IMR-90 (cell line): Measurements from ENCODE around the gene UQCRC1. TPM values are rescaled to one million over a fixed set of nuclear protein-coding genes. Genes with fewer than 3 reads are reported as not detected.

ENCODE experiments used
- ATAC-seq: fragments of 200-7000 bp; cut with Tn5 transposase; 2 replicates; pipeline ENCODE4 v1.9.1; 2020; ENCODE audit warnings: low read depth, mild to moderate bottlenecking, moderate library complexity
- BruUV-seq: library from RNA; stranded (reverse); fragments of 400-500 nt; replicated peaks from 2 replicates; lab custom pipeline; 2021; lab: Mats Ljungman, UMichigan
- CTCF ChIA-PET: fragments of 300-600 bp; formaldehyde crosslinking; extraction: SDS; loops from one replicate; lab custom pipeline; 2021; ENCODE audit warnings: antibody characterized with exemption; lab: Yijun Ruan, JAX
- POLR2A ChIA-PET: fragments of 300-600 bp; sonication (Branson Sonifier 250); formaldehyde crosslinking; loops from one replicate; lab custom pipeline; 2022; ENCODE audit warnings: antibody characterized with exemption; ENCODE audit not compliant: unreplicated experiment; lab: Charles Lee
- DNase-seq: peaks from one replicate; pipeline ENCODE4 v3.0.0; 2013
- H2AFZ ChIP-seq: replicated peaks from 2 replicates; pipeline ENCODE3; 2013; ENCODE audit warnings: low read length, mild to moderate bottlenecking; ENCODE audit not compliant: poor library complexity
- H2AK5ac ChIP-seq: 2 replicates; pipeline ENCODE4 v1.6.1; 2013; ENCODE audit warnings: low read depth, low read length, inconsistent platforms
- H2AK9ac ChIP-seq: replicated peaks from 2 replicates; pipeline ENCODE3; 2013; ENCODE audit warnings: mild to moderate bottlenecking, low read depth, low read length, moderate library complexity; ENCODE audit not compliant: poor library complexity
- H2BK120ac ChIP-seq: 2 replicates; pipeline ENCODE4 v1.6.1; 2013; ENCODE audit warnings: low read depth, low read length, inconsistent platforms
- H2BK15ac ChIP-seq: 3 replicates; pipeline ENCODE4 v1.6.1; 2013; ENCODE audit warnings: low read depth, low read length, inconsistent platforms
- H2BK20ac ChIP-seq: 2 replicates; pipeline ENCODE4 v1.6.1; 2013; ENCODE audit warnings: low read depth, mild to moderate bottlenecking, inconsistent platforms, low read length, moderate library complexity
- H2BK5ac ChIP-seq: 2 replicates; pipeline ENCODE4 v1.6.1; 2013; ENCODE audit warnings: mild to moderate bottlenecking, low read depth, low read length, inconsistent platforms; ENCODE audit not compliant: poor library complexity, severe bottlenecking
- H3K14ac ChIP-seq: replicated peaks from 2 replicates; pipeline ENCODE4 v1.6.1; 2013; ENCODE audit warnings: low read depth, low read length, inconsistent platforms
- H3K18ac ChIP-seq: 2 replicates; pipeline ENCODE4 v1.6.1; 2013; ENCODE audit warnings: low read depth, low read length, control low read depth
- H3K23ac ChIP-seq: 2 replicates; pipeline ENCODE4 v1.6.1; 2013; ENCODE audit warnings: low read depth, low read length, inconsistent platforms
- H3K27ac ChIP-seq: 2 replicates; pipeline ENCODE4 v1.5.1; 2013; ENCODE audit warnings: mild to moderate bottlenecking, control low read depth, low read length; ENCODE audit not compliant: insufficient read depth
- H3K27me3 ChIP-seq: 2 replicates; pipeline ENCODE4 v1.6.1; 2013; ENCODE audit warnings: low read length; ENCODE audit not compliant: control insufficient read depth, insufficient read depth
- H3K36me3 ChIP-seq: 2 replicates; pipeline ENCODE4 v1.6.1; 2013; ENCODE audit warnings: low read length, mixed read lengths; ENCODE audit not compliant: control insufficient read depth, insufficient read depth
- H3K4ac ChIP-seq: 2 replicates; pipeline ENCODE4 v1.6.1; 2013; ENCODE audit warnings: low read depth, low read length, inconsistent platforms
- H3K4me1 ChIP-seq: 2 replicates; pipeline ENCODE4 v1.6.1; 2013; ENCODE audit warnings: low read length, mixed read lengths; ENCODE audit not compliant: control insufficient read depth, insufficient read depth
- H3K4me2 ChIP-seq: 2 replicates; pipeline ENCODE4 v1.6.1; 2013; ENCODE audit warnings: low read depth, mild to moderate bottlenecking, control low read depth, low read length, moderate library complexity
- H3K4me3 ChIP-seq: 2 replicates; pipeline ENCODE4 v1.5.1; 2013; ENCODE audit warnings: low read depth, mild to moderate bottlenecking, control low read depth, low read length, moderate library complexity; ENCODE audit not compliant: insufficient read depth
- H3K56ac ChIP-seq: 2 replicates; pipeline ENCODE4 v1.6.1; 2013; ENCODE audit warnings: low read length, inconsistent platforms; ENCODE audit not compliant: insufficient read depth; ENCODE audit errors: extremely low read depth
- H3K79me1 ChIP-seq, 2 experiments: 2 replicates each; pipeline ENCODE4 v1.6.1; 2013; ENCODE audit warnings: low read length in 2 of 2, inconsistent platforms in 1 of 2, low read depth in 1 of 2
- H3K9ac ChIP-seq: 2 replicates; pipeline ENCODE4 v1.6.1; 2013; ENCODE audit warnings: low read depth, low read length, control low read depth
- H3K9me1 ChIP-seq: 2 replicates; pipeline ENCODE4 v1.6.1; 2013; ENCODE audit warnings: low read length, inconsistent platforms; ENCODE audit not compliant: insufficient read depth
- H3K9me3 ChIP-seq: 2 replicates; pipeline ENCODE4 v1.6.1; 2013; ENCODE audit warnings: low read length; ENCODE audit not compliant: control insufficient read depth, insufficient read depth
- H4K20me1 ChIP-seq: 2 replicates; pipeline ENCODE4 v1.6.1; 2013; ENCODE audit warnings: low read length, inconsistent platforms; ENCODE audit not compliant: insufficient read depth
- H4K5ac ChIP-seq: 2 replicates; pipeline ENCODE4 v1.6.1; 2013; ENCODE audit warnings: mild to moderate bottlenecking, low read depth, low read length, control low read depth
- H4K8ac ChIP-seq, 2 experiments: 2 replicates each; pipeline ENCODE4 v1.6.1; 2013; ENCODE audit warnings: low read depth in 2 of 2, low read length in 2 of 2, control low read depth in 1 of 2, inconsistent platforms in 1 of 2
- H4K91ac ChIP-seq: 2 replicates; pipeline ENCODE4 v1.6.1; 2013; ENCODE audit warnings: low read depth, low read length, inconsistent platforms; ENCODE audit not compliant: insufficient read depth
- FOS ChIP-seq: fragments of 150-350 bp; IDR thresholded peaks from 2 replicates; pipeline ENCODE4 v1.6.1; 2016; ENCODE audit warnings: low read depth, low read length
- MXI1 ChIP-seq: IDR thresholded peaks from 2 replicates; pipeline ENCODE4 v1.6.1; 2012; ENCODE audit warnings: low read depth, mild to moderate bottlenecking, low read length, moderate library complexity, borderline replicate concordance
- WGBS, 2 experiments: methylation state at CpG; one replicate each; pipeline versions ENCODE4 v1.1.5 to v1.1.7; 2013; ENCODE audit warnings: missing lambda C conversion rate in 2 of 2; ENCODE audit not compliant: insufficient read length in 1 of 2; ENCODE audit errors: extremely low coverage in 2 of 2; 5-methylcytosine and 5-hydroxymethylcytosine counted together
- dilution Hi-C: fragments of 300-500 bp; cut with HindIII; formaldehyde crosslinking; loops from one replicate; pipeline ENCODE4 v1.14.3; 2018; ENCODE audit warnings: low sequenced_read_pairs; ENCODE audit not compliant: unreplicated experiment
- in situ Hi-C: fragments of 300-500 bp; cut with MboI; formaldehyde crosslinking; loops from 3 replicates; pipeline ENCODE4 v1.14.3; 2019; ENCODE audit warnings: low sequenced_read_pairs, inconsistent platforms, mixed read lengths
- intact Hi-C: fragments of 100-400 bp; cut with micrococcal nuclease; formaldehyde crosslinking; loops from 2 replicates; pipeline ENCODE4 v1.10.0; 2022
- polyA plus RNA-seq, 3 experiments: library from polyadenylated mRNA; depleted of rRNA; stranded (reverse); fragments of >200 nt; gene quantifications; 2 replicates each; pipeline ENCODE4 v1.2.3, GENCODE V29; 2012; ENCODE audit warnings: low replicate concordance in 1 of 3
- total RNA-seq: library from RNA; depleted of rRNA; stranded (reverse); fragments of >200 nt; gene quantifications from 2 replicates; pipeline ENCODE4 v1.2.3, GENCODE V29; 2012

UQCRC1 gene
- total and polyA plus RNA-seq, 2 of the 4 experiments (the other 2 are of a cell fraction), result 474 to 1,365 TPM

DNA sequence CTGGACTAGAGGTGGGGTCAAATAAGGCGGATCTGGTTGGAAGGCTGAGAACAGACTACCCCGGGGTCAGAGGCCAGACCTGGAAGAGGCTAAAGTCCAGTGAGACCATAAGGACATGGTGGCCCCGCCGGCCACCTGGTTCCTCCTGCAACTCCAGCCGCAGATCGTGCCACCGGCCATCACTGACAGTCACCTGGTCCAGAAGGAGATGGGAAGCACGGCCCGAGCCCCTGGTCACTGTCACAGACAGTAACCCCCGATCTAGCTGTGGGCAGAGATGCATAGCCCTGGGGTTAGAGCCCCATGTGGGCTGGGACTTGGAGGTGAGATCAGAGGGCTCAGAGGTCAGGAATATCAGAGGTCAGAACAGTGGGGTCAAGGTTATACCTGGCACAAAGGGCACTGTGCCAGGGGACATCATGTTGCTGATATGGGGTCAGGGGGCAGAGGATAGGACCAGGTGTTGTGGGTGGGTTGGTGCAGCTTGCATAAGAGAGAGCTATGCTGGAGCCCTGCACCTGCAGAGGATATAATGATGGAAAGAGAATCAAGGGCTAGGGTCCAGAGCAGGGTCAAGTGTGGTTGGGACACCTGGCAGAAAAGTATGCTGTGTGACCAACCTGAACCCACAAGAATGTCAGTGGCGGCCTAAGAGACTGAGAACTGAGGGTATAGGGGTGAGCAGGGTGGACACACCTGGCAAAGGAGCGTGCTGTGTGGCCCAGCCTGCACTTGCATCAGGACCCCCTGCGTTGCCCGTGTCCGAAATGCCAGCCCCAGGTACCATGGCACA, 43.7 kb upstream of the UQCRC1 start:
- Histone ChIP-seq H3K4me1 (peaks cover 3% of the 10 kb centered on the region; the same call in 1 of the 2 replicates), H3K27ac (no peak overlapping the region), H3K36me3 (no peaks in the 10 kb centered on the region), H3K79me1 (no peaks in the 10 kb centered on the region), H3K9me3 (no peaks in the 10 kb centered on the region), H2BK5ac (no peak overlapping the region), H4K8ac (no peak overlapping the region), H3K4ac (no peak overlapping the region), H2BK20ac (no peak overlapping the region), H2AK5ac (no peak overlapping the region), H2BK120ac (no peak overlapping the region), H4K20me1 (no peaks in the 10 kb centered on the region), H3K9me1 (no peaks in the 10 kb centered on the region), H3K9ac (no peak overlapping the region), H3K27me3 (no peaks in the 10 kb centered on the region; the same call in 1 of the 2 replicates), H4K91ac (no peak overlapping the region), H3K4me3 (no peak overlapping the region), H3K14ac (no peak overlapping the region), H4K5ac (no peak overlapping the region), H3K4me2 (no peak overlapping the region), H2AFZ (no peak overlapping the region), H3K56ac (no peak overlapping the region), H2AK9ac (no peak overlapping the region), H3K23ac (no peak overlapping the region), H2BK15ac (no peak overlapping the region), H3K18ac (no peak overlapping the region)
- intact Hi-C loops, result no loop called here
- WGBS, 2 experiments, result 98% methylated on average over 7 of the region's 15 CpGs; no CpG with 5 or more reads in 1 of the 2 experiments
- DNase-seq, result no peak
- TF ChIP-seq FOS (no peak), MXI1 (no peak)
- in situ Hi-C loops, result no loop called here
- ChIA-PET CTCF (no interaction called here), POLR2A (no interaction called here)
- BruUV-seq, result no TSS peak
- dilution Hi-C loops, result no loop called here
- no peak for ATAC-seq
